Uterus (tissue), 2 donors: ENCODE results near the gene KDF1.

ENCODE experiments used
- CTCF ChIP-seq, 4 experiments: fragments of 200-600 bp in 2 of 4; fragments of 450-650 bp in 2 of 4; sonication (generic) in 2 of 4; IDR thresholded peaks; one replicate each; pipeline ENCODE4 v1.5.1; 2016 to 2019; ENCODE audit warnings: antibody characterized with exemption in 4 of 4, mild to moderate bottlenecking in 2 of 4, moderate library complexity in 1 of 4
- POLR2A ChIP-seq, 2 donors: fragments of 450-650 bp; IDR thresholded peaks; one replicate each; pipeline ENCODE4 v1.6.1; 2016; ENCODE audit warnings: antibody characterized with exemption in 2 of 2, mild to moderate bottlenecking in 1 of 2, moderate library complexity in 1 of 2

- TF ChIP-seq CTCF (IDR thresholded peaks at IDR 0.05) (no peak), POLR2A (IDR thresholded peaks at IDR 0.05) (no peak)
Observed at GRCh38 chr1:27003745-27004470, 43.6 kb upstream of the KDF1 start.
